HT1080 (cell line): ENCODE data around the gene GALNTL6. TPM values are rescaled to one million over a fixed set of nuclear protein-coding genes. Genes with fewer than 3 reads are reported as not detected.

Experiments used
- DNase-seq: peaks from one replicate; pipeline ENCODE4 v3.0.0-alpha.2; 2015; ENCODE audit warnings: low read depth
- total RNA-seq: library from RNA; depleted of rRNA; stranded (reverse); fragments of >200 nt; shearing (Covaris generic); gene quantifications from 2 replicates; pipeline ENCODE4 v1.2.3, GENCODE V29; 2014

The GALNTL6 gene
- total RNA-seq, 1 experiment from 2014 or later: not detected

DNA sequence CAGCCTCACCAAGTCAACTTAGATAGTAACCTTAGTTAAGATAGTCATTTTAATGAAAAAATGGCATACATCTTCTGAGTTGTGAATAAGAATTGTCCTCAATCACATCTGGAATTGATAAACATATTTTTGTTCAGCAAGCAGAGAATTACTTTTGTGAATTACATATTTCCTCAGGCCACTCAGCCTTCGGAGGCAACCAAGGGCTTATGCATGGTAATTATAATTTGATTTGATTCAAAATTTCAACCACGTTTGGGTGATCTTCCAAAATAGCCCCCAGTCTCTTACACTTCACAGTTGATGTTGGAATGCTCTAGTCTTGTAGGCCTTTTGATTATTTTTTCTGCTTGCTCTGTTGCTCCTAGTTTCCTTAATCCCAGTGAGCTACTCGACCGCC, 63.4 kb downstream of the GALNTL6 start:
- DNase-seq: no peak

DNA sequence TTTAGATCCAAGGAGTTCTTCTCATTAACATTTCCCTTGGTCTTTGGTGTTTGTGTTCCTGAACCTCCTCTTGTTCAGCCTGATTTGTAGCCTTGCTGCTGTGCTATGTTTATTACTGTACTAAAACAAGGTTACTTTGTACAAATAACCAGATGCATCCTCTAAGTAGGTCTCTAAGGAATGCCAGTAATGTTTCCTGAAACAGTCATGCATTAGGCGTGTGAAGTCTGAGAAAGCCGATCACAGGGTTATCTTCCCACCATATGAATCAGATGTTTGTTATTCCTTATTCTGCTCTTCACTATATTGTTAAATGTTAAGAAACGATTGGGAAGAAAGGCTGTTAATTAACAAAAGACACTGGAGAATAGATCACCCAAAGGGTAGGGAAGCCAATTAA, 66.9 kb downstream of the GALNTL6 start:
- DNase-seq: peak; percentile 88

DNA sequence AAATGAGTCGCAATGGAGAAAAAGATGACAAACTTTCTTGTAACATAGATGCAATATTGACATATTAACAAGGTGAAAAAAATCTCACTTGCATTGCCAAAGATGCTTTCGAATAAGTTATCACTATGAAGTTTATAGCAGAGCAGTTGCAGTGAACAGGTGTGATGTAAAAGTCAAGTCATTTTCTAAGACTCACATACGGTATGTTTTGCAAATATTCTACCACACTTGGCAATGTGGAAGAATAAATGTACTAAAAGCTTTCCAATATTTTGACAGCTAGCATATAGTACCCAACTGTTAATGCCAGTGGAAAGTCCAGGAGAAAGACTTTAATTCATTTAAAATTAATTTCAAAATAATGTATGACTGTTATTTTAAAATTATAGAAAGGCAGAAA, 76.5 kb downstream of the GALNTL6 start:
- DNase-seq: no peak

DNA sequence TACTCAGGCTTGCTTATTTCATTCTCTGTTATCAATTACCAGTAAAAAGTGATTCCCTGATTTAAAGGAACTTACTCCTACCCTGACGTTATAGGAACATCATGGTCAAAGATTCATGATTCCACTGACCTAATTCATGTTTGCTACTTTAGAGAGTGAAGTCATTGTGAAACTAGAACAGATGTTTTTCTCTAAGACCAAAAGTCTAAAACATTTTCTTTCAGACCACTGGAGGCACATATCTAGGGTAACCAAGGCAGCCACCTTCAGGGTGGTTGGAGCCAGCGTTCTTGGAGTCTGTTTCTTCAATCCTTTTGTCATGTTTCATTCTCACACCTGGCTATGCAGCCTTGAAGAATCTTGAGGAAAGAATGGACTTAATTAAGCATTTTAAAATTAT, 77.8 kb downstream of the GALNTL6 start:
- DNase-seq: no peak

DNA sequence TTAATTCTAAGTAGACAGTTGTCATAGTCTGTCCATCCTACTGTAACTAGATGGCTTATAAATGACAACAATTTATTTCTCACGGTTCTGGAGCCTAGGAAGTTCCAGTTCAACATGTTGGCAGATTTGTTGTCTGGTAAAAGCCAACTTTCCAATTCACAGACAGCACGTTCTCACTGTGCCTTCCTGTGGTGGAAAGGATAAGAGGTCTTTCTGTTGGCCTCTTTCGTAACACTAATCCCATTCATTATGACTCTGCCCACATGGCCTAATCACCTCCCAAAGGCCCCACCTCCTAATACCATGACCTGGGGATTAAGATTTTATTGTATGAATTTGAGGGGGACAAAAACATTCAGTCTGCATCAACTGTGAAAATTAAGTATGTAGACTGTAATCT, 83.2 kb downstream of the GALNTL6 start:
- no peak for DNase-seq

DNA sequence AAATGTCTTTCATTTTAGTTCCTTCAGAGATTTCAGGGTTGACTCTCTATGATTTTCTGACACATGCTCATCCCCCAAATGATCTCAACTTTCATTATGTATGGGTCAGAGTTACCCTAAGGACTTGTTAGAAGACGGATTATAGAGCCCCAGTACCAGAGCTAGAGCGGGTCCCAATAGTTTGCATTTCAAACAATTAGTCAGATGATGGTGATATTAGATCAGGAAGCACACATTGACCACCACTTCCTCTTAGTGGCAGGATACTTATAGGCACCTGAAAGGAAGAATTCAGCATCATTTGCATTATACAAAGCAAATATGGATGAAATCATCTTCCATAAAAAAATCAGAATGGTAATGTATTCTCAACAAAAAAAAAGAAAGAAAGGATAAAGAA, 106.1 kb downstream of the GALNTL6 start:
- DNase-seq: no peak

DNA sequence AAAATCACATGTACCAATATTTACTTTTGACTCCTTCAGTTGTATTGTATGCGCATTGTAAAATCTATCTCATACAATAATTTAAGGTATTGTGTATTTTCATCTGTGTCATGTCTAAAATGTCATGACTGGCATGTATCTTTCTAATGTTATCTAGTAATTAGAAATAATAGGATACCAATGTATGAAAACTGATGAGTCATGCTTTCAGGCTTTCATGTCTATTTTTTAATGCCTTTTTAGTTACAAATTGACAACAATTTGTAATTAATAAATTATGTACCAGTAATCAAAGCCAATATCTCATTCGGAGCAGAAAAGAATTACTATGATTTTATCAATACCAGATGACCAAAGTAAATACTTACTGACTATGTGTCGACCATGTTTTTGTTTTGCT, 107.7 kb downstream of the GALNTL6 start:
- no peak for DNase-seq

DNA sequence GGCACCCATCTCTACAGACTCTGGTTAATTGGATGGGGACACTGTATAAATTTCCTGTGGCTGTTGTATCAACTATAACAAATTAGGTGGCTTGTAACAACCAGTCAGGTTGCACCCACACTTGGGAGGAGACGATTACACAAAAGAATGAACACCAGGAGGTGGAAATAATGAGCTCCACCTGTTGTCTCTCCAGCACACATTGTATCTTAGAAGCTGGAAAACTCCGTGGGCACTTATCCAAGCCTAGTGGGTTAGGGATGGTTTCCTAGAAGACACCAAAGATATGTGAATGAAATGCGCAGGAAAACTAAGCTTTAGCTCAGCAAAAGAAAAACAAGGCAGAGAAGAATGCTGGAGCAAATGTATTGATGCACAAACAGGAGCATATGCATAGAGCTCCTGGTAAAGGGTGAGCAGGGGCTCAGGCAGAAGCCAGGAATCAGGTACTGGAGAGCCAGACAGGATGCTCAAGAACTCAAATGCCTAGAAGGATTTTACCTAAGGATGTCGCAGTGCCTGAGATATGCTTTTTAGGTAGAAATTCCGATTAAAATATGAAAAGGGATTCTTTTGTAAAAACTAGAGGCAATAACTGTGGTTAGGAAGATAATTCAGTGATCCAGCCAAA, 111.7 kb downstream of the GALNTL6 start:
- no peak for DNase-seq

DNA sequence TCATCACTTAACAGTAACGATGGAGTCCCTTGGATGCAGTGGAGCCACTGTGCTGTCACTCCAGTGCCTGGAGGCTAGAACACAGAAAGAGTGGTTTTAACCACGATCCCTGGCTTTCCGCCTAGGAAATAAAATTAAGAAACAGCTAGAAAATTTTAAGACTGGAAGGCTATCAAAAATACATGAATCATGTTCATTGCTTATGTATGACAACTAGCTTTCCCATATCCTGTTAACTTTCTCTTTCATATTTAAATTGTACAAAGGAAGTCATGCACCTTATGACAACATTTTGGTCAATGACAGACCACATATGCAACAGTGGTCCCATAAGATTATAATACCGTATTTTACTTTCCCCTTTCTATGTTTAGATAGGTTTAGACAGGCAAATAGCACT, 115.1 kb downstream of the GALNTL6 start:
- DNase-seq: peak; percentile 18

DNA sequence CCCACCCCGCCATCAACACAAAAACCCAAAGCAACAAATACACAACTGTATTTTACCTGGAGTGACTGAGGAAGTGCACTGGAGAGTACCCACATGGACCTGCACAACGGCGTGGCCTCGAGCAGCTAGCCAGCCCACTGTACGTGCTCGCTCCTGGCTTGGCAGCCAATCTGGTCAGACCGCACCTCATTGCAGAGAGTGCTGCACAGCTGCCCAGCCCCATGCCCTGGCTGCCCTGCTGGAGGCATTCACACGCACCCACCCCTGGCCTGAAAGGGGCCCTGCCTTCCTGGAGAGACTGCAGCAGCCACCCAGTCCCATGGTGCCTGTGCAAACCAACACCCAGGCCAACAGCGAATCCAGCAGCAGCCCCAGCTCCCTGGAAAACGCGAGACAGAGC, 116.3 kb downstream of the GALNTL6 start:
- no peak for DNase-seq

DNA sequence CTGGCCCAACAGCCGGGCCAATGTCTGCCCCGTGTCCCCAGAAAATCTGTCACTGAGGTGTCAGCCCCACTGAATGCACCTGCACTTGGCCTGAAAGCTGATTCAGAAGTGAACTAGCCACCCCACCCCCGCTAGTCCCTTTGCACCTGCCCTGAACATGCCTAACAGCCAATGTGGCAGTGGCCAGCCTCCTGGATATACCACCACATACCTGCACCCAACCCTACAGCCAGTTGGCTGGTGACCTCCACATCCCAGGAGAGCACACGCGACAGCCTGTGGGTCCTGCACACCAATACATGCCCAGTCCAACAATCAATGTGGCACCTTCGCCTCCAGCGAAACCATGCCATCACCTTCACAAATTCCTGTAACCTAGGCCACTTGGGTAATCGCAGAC, 116.7 kb downstream of the GALNTL6 start:
- no peak for DNase-seq

DNA sequence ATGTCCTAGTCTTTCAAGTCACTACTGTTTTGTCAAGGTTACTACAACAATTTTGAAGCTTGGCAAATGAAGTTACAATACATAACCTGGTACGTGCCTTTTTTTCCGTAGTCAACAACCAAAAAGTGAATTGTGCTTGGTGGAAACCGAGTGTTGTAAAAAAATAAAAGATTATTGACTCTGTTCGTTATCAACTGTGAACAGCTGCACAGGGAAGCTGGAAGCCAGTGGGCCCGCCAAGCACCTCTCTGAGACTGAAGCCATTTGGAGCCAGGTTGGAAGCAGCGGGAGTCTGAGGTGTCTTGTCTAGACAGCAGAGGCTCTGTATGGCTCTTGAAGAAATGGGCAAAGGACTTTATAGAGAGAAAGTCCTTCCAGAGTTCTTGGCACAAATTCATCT, 119.0 kb downstream of the GALNTL6 start:
- no peak for DNase-seq

DNA sequence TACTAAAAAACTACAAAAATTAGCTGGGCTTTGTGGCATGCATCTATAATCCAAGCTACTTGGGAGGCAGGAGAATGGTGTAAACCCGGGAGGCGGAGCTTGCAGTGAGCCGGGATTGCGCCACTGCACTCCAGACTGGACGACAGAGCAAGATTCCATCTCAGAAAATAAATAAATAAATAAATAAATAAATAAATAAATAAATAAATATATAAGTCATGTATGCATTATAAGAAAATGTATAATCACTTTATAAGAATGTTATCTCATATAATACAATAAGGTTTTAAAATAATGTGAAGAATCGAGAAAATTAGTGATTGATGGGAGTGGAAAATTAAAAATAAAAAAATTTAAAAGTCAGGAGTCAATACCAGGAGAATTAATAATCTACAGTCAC, 127.5 kb downstream of the GALNTL6 start:
- DNase-seq: no peak

DNA sequence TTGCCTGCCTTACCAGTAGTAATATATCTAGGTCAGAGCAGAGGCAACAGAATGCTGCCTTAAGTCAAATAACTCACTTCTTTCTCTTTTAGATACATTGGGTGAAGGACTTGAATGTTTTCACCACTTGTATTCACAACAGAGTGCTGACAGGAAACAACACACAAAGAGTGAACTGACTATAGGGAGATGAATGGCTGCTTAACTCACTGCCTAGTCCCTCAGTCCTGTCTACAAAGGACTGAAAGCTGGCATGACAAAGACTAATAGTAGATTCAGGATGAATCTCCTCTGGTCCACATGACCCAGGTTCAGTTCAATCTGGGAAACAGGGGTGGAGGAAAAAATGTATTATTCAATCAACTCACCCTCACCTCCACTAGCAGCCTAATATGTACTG, 134.2 kb downstream of the GALNTL6 start:
- DNase-seq: no peak

DNA sequence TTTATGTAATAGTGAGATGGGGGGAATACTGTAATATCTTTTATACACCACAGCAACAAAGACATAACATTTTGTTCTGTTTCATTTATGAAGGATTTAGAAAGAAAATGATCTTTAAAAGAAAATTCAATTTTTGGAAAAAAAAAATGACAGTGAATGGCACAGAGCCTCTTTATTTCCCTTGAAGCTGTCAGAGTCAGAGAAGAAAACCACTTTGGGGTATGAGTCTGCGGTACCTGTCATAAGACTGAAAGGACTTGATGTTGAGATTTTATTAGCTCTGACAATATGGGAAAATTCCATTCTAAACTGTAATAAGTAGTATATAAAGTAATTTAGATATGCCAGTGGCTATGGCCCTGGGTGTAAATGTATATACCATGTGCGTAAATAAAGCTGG, 134.8 kb downstream of the GALNTL6 start:
- DNase-seq: no peak

DNA sequence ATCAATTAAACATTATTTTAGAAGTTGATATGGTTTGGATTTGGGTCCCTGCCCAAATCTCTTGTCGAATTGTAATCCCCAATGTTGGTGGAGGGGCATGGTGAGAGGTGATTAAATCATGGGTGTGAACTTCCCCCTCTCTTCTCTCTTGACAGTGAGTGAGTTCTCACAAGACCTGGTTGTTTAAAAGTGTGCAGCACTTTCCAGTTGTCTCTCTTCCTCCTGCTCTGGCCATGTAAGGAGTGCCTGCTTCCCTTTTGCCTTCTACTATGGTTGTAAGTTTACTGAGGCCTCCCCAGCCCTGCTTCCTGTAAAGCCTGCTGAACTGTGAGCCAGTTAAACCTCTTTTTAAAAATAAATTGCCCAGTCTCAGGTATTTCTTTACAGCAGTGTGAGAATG, 141.4 kb downstream of the GALNTL6 start:
- DNase-seq: peak; percentile 60

DNA sequence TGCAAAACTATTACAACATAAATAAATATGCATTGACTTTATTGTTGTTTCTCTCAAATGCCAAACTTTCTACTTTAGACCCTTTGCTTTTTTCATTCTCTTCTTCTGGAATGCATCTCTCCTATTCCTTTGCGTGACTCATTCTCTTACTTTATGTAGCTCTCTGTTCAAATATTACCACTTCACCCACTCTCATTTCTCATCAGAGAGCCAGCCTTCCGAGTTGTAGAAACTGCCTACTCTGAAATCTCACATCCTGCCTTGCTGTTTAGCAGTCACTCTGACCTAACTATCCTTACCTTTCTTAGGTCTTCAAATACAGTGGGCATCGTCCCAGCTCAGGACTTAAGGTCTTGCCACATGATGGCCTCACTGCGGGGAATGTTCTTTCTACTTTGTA, 143.5 kb downstream of the GALNTL6 start:
- DNase-seq: peak; percentile 36

DNA sequence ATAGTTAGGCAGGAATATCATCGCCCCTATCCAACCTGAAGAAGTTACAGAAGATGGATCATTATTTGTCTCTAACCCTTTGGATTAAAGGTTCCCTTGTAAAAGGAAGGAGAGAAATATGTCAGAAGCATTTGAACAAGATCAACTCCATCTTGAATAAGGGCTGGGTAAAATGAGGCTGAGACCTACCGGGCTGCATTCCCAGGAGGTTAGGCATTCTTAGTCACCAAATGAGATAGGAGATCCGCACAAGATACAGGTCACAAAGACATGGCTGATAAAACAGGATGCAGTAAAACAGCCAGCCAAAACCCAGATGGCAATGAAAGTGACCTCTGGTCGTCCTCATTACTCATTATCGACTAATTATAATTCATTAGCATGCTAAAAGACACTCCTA, 148.9 kb downstream of the GALNTL6 start:
- DNase-seq: no peak

DNA sequence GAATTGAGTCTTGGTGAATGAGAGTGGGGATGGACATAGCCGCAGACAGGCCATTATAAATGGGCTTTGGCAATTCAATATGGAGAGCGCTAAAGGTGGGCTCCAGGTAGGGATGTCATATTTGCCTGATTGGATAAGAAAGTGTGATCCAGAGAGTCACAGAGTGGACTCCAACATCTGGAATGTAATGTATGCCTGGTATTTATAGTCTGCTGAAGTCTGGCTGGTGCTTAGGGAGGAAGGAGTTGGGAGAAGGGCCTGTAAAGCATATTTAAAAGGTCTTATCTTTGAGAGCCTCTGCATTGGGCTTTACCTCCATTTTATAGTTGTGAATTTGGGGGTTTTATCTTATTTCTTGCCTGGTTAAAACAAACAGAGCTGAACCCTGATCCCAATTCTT, 153.2 kb downstream of the GALNTL6 start:
- no peak for DNase-seq

DNA sequence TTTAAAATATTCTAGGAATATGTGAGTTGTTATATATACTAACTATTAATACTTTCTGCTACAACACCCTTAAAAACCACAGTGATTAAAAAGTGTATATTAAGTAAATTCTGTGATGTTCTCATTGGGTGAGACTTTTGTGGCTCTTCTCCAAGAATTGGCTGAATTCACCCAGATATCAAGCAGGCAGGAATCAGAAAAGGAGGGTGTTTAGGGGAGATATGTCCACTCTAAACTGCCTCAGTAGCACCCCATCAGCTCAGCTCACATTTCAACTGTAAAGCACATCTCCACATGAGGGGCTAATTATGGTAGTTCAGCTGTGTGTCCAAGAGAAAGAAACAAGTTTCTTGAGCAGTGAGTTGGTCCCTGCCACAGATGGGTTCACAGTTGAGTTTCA, 165.0 kb downstream of the GALNTL6 start:
- DNase-seq: no peak

DNA sequence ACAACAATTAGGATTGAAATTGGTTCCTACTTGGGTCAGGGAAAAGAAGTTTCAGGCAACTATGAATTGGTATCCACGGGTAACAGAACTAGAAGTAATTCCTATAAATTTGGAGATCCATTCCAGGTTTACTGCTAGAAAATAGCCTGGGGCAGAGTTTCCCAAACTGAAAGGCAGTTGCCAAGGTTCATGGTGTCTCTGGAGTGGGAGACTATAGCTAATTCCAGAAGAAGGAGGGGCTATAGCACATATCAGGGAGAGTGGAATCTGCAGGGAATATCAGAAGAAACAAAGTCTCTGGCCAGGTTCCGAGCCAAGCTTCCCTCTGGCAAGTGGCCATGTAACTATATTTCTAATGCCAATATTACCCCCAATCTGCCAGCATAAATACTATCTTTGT, 166.3 kb downstream of the GALNTL6 start:
- no peak for DNase-seq

DNA sequence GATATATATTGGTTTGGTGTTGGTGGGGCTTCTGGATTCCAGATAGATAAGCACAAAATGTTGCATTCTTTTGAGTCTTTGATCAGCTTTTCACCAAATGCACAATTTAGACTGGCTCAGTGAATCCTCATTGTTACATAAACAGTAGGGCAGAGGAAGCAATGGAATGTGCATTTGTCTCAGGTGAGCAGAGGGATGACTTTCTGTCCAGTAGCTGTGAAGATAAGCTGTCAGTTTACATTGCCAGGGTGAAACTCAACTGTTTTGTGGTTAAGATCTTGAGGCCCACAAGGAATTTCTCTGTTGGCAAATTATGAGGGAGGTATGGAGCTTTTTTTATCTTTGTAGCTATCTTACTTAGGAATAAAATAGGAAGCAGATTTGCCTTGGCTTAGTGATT, 168.0 kb downstream of the GALNTL6 start:
- no peak for DNase-seq

DNA sequence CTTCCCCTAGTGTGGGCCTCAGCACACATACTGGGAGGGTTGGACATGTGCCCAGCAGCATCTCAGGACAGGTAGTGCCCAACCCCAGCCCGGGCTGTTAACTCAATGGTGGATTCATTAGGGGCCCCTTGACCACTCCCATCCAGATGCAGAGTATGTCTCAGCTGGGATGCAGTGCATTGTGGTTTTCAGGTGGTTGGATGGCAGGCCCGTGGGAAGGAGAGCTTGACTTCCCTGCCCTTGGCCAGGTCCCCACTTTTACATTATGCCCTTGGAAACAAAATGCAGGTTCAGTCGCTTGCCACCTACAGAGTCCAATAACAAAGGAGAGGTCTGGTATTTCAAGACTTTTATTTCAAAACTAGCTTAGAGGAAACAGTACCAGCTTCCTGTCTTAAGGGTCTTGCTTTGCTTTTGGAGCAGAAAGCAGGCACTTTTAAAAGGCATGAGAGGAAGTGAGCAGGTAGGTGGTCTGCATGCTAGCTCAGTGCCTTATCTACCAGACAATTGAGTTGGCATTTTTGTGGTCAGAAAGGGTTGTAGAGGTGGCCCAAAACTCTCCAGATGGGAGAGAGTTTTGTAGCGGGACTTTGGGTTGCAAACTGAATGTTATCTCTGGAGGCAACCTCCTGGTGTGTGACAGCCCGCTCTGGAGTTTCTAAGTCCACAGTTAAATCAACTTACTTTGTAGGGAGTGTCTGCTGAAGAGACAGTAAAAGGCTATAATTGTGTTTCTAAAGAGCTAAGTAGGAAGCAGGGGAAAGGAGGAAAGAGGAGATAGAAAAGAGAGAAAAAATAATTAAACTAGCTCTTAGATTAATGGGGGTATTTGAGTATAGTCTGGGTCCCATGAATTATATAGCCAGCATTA, 171.0 kb downstream of the GALNTL6 start:
- peak; percentile 43 for DNase-seq
